Right ventricle myocardium superior (tissue), 1 donor: Measurements from ENCODE around the gene TYRP1. TPM values are rescaled to one million over a fixed set of nuclear protein-coding genes. Genes with fewer than 3 reads are reported as not detected.

Experiments used
- ATAC-seq: fragments of 200-7000 bp; cut with Tn5 transposase; one replicate; pipeline ENCODE4 v1.9.1; 2020; ENCODE audit warnings: mild to moderate bottlenecking; ENCODE audit not compliant: poor library complexity
- DNase-seq: peaks from one replicate; pipeline ENCODE4 v3.0.0-alpha.2; 2020
- intact Hi-C: fragments of 100-400 bp; cut with DNase I; formaldehyde crosslinking; loops from one replicate; pipeline ENCODE4 v1.11.2; 2022
- total RNA-seq: library from RNA; stranded (reverse); fragmentation: NEBNext Ultra II Directional; extraction: Animal tissue kit (Norgen Biotek cat#: 25700); gene quantifications from one replicate; pipeline ENCODE4 v1.2.1, GENCODE V29; 2021
- donor health status: DM: no; HTN: yes; CAD: no; lungs with severe emphysema.

The TYRP1 gene
- total RNA-seq, 1 donor from 2014 or later: 50.2 TPM

GRCh38 chr9:12689233-12689632 is 4.0 kb upstream of the TYRP1 start:
- DNase-seq: no peak
- intact Hi-C loops: no loop called here
- ATAC-seq: no peak

- ATAC-seq: no peak
- intact Hi-C loops: no loop called here
- DNase-seq: no peak
These were observed 828 bp downstream of the TYRP1 start for GRCh38 chr9:12694013-12694412.

DNA sequence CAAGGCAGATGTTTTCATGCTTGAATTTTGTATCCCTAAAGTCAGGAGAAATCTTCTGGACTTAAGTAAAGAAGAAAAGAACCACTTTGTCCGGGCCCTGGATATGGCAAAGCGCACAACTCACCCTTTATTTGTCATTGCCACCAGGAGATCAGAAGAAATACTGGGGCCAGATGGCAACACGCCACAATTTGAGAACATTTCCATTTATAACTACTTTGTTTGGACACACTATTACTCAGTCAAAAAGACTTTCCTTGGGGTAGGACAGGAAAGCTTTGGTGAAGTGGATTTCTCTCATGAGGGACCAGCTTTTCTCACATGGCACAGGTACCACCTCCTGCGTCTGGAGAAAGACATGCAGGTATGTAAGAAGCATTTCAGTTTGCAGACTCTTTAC is 2.3 kb downstream of the TYRP1 start:
- intact Hi-C loops: no loop called here
- DNase-seq (peak; percentile 41), ATAC-seq (peak; percentile 92)

- DNase-seq (no peak), ATAC-seq (no peak)
These were observed 3.9 kb downstream of the TYRP1 start for GRCh38 chr9:12696931-12697622.

DNA sequence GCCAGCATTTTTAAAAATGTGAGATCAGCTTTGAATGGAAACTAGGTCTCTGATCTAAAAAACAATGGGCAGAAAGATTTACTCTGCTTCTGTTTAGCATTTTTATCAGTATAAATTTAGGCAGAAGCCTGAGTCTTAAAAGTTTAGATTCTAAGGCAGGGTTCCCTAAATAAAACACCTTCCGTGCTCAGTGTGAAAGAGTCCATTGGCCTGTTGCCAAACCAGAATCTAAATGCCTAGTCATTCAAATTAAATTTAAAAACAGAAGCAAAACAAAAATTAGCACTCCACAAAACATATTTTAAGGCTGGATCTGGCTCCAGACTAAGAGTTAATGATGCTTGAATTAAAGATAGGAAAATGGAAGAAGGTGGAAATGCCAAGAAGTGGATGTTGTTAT is 4.5 kb downstream of the TYRP1 start:
- intact Hi-C loops: no loop called here
- no peak for ATAC-seq
- no peak for DNase-seq

More at GRCh38 chr9:12696931-12697622, 3.9 kb downstream of the TYRP1 start:
- intact Hi-C loops: no loop called here

- peak; percentile 11 for ATAC-seq
- intact Hi-C loops: no loop called here
- no peak for DNase-seq
These were observed 5.1 kb downstream of the TYRP1 start for GRCh38 chr9:12698266-12698665.

DNA sequence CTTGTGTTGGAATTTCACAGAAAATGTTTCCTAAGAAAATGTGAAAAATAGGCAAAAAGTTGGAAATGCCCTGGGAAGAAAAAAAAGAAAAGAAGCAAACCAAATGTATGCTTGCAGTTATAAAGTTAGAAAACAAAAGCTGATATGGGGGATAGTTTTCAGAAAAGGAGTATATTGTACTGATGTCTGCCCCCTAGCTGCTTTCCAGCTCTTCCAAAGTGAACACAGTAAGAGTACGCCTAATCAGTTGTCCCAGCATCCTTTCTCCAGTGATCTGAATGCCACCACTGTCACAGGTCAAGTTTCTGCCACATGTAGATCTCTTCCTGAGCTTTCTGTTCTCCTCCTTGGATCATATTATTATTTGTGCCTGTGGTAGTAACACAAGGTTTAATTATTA is 5.8 kb downstream of the TYRP1 start:
- peak; percentile 54 for ATAC-seq
- intact Hi-C loops: no loop called here

DNA sequence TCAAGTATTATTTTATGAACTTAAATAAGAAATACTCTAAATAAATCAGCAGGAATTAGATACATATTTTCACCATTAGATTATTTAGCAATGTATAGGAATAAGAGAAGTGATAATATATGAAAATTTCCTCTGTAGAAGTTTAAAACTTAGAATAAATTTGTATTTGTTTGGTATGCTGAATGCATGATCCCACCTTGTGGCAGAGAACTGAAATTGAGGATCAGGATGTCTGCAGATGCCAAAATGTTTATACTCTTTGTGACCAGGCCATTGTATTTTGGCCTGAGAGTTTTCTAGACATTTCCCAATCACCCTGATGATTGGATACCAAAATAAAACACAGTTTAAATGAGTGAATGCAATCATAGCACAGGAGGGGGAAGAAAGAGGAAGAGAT is 6.3 kb downstream of the TYRP1 start:
- intact Hi-C loops: no loop called here

More for the DNA sequence above, 5.8 kb downstream of the TYRP1 start:
- no peak for DNase-seq

DNA sequence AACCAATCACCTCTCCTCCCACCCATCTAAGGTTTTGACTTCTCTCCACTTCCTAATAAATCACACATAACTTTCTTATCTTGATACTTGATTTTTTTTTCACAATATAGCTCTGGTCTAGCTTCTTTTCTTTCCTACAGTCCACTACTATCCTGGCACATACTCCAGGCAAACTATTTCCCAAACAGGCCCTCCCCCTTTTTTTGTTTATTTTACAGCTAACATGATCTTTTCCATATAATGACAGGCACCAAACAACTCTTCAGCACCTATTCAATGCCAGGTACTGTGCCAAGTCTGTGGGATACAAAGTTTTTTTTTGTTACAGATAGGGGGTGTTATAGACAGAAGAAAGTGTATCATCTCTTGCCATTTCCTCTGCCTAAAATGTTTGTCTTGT is 7.9 kb downstream of the TYRP1 start:
- DNase-seq (no peak), ATAC-seq (no peak)
- intact Hi-C loops: no loop called here

More for the DNA sequence above, 6.3 kb downstream of the TYRP1 start:
- ATAC-seq (no peak), DNase-seq (no peak)

DNA sequence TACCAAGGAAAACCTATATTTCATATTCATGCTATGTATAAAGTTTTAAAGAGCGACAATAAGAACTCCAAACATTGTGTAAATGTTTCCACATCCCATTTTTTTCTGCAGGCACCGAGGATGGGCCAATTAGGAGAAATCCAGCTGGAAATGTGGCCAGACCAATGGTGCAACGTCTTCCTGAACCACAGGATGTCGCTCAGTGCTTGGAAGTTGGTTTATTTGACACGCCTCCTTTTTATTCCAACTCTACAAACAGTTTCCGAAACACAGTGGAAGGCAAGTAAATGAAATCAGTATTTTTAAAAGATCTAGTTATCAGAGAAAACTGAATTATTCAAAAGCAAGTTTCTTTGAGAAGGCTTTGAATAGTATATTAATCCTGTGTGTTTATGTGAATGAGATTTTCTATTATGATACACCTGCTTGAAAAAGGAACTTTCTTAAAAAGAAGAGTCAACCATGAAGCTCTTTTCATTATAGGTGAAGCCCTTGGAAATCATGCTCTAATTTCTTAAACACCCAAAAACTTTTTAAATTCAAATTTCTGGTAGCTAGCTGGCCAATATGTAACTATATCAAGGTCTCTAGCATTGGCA is 9.1 kb downstream of the TYRP1 start:
- ATAC-seq: peak; percentile 66
- DNase-seq: peak; percentile 39
- intact Hi-C loops: no loop called here

- ATAC-seq (no peak), DNase-seq (no peak)
- intact Hi-C loops: no loop called here
These were observed 10.8 kb downstream of the TYRP1 start for GRCh38 chr9:12703996-12704395.

DNA sequence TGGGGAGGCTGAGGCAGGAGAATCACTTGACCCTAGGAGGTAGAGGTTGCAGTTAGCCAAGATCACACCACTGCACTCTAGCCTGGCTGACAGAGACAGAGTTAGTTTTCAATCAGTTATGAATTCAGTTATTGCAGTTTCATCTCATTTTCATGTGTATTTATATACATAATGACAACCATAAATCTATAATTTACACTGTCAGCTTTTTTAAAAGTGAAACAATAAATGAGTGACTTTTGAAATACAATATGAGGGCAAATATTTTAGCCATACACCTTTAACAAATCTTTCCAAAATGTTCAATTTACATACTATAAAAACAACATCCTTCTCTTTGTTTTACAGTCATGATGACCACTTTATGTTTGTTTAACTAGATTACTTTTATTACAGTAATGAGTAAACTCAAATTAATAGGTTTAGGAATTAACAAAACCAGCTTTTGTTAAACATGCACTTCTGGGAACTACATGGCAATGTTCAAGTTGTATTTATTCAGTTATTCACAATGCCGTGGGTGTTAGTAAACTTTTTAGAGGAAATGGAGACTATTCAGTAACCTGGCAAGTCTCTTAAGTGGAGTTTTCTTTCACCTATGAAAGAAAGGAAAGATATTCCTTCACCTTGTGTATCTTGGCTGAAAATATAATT is 12.7 kb downstream of the TYRP1 start:
- no peak for DNase-seq
- intact Hi-C loops: no loop called here
- ATAC-seq: no peak

DNA sequence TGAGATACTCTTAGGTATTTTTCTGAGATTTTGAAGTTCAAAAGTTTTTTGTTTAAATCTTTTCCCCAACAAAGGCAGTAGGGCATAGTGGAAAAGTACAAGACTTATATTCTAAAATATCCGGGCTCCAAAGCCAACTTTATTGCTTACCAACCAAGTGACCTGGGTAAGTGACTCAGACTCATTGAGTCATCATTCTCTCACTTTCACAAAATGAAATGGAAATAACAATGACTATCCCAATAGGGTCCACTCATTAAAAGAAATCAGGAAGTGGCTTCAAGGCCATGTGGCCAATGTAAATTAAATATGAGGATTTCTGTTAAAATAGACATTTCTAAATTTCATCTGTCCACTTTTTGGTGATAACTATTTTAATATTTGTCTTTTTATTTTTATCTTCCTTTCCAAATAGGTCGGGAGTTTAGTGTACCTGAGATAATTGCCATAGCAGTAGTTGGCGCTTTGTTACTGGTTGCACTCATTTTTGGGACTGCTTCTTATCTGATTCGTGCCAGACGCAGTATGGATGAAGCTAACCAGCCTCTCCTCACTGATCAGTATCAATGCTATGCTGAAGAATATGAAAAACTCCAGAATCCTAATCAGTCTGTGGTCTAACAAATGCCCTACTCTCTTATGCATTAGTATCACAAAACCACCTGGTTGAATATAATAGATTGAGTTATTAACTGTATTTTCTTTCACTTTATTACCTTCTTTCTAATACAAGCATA is 15.5 kb downstream of the TYRP1 start:
- intact Hi-C loops: no loop called here

DNA sequence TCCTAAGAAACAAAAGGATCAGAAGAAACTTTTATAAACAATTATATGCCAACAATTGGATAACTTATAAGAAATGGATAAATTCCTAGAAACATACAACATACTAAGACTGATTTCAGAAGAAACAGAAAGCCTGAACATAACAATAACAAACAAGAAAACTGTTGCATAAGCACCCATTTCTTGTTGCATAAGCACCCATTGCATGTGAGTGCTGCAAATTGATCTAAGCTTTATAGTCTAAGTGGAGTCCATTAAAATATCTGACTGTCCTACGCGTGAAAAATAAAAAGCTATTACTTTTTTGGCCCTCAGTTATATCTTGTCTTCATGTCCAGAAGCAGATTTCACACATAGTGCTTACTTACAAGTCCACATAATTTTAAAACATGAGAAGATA is 19.3 kb downstream of the TYRP1 start:
- intact Hi-C loops: no loop called here
- no peak for DNase-seq
- no peak for ATAC-seq

More for the DNA sequence above, 15.5 kb downstream of the TYRP1 start:
- ATAC-seq (no peak), DNase-seq (no peak)

DNA sequence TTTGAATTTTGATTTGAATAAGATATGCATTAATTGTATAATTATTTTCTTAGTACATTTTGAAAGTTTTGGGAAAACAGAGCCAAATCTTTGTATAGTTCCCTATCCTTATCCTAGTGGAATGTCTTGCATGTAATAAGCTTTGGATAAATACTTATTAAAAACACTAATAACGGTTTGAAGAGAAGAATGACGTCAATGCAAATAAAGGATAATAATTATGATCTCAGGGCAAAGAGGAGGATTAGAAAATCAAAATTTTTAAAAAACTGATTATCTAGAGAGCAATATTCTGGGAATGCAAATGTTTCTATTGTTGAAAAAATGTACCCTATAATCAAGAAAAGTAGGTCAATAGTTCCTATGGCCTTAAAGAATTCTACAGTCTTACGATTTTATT is 22.1 kb downstream of the TYRP1 start:
- DNase-seq (no peak), ATAC-seq (no peak)
- intact Hi-C loops: loop anchor here (5.0 kb wide), 1 partner anchor 372 kb away; no protein-coding TSS in a partner anchor

DNA sequence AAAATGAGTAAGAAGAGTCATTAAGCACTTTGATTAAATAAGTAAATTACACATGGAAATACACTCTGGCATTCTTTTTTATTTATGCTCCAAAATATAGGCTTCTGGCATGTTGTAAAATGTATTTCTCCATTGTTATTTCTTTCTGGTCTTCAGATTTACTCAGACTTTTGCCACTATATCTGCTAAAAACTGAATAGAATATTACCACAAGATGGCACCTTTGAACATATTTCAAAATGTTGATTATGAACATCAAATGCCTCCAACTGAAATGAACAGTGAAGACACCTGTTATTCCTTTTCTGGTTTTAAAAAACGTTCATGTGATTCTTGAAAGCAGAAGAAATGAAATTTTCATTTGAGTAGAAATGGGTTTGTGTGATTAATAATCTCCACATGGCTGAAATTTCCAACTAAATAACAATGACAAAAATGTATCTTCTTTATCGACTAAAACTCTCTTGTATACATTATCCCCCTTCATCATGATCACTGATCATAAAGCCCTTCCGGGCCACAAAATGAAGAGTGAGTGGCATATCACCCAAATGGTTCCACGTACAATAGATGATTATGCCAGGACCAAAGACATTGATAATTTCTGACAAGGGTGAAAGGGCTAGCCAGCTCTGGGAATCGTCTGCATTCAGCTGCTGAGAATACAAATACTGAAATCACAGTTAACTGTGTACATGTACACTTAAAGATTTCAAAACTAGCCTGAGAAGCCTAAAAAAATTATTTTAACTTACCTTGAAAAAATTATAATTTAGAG is 23.8 kb downstream of the TYRP1 start:
- ATAC-seq: no peak
- intact Hi-C loops: loop anchor here (5.0 kb wide), 1 partner anchor 370 kb away; no protein-coding TSS in a partner anchor
- no peak for DNase-seq

- no peak for ATAC-seq
These were observed 24.7 kb downstream of the TYRP1 start for GRCh38 chr9:12717907-12718306.

GRCh38 chr9:12718482-12719026 is 25.4 kb downstream of the TYRP1 start:
- peak; percentile 67 for ATAC-seq
- intact Hi-C loops: loop anchor here (5.0 kb wide), 1 partner anchor 369 kb away; no protein-coding TSS in a partner anchor
- peak; percentile 32 for DNase-seq

More at GRCh38 chr9:12717907-12718306, 24.7 kb downstream of the TYRP1 start:
- intact Hi-C loops: loop anchor here (5.0 kb wide), 1 partner anchor 369 kb away; no protein-coding TSS in a partner anchor
- no peak for DNase-seq
